Fibroblast of skin of scalp (primary cell): ENCODE data around the gene SNRNP200.

Experiments used
- DNase-seq: peaks from one replicate; pipeline ENCODE4 v3.0.0-alpha.2; 2013

Gene SNRNP200

DNA sequence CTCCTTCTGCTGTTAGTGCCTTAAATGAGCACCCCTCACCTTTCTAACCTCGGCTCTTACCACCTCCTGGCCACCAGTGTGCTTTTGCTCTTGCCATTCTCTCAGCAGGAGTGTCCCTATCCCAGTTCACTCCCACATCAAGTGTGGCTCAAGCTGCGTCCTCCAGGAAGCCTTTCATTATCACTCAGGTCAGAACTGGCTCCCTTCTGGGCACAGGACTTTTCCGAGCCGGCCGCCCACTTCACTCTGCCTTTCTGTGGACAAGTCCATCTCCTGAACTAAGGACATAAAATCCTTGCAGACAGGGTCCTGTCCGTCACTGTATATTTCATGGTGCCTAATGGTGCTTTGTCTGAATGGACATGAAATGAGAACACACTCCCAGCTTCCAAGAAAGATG lies 55.2 kb downstream of the SNRNP200 start:
- no peak for DNase-seq

DNA sequence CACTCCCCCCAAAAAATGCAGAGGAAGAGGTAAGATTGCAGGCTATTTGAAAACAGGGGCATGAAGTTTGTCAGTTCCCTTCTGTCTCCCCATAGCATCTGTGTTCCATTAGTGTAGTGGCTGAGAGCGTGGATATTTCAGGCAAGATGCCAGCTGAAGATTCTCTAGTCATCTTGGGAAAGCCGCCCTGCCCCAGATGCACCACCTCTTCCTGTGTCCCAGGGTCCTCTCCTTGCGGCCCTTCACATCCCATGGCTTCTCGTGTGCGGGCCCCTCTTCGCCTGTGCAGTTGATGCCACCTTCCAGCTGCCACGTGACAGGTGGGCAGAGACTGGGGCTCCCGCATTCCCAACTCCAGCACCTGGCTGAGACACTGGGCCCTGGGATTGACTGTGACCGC lies 55.7 kb downstream of the SNRNP200 start:
- peak; percentile 92 for DNase-seq

GRCh38 chr2:96248624-96249023 lies 56.7 kb downstream of the SNRNP200 start:
- no peak for DNase-seq

DNA sequence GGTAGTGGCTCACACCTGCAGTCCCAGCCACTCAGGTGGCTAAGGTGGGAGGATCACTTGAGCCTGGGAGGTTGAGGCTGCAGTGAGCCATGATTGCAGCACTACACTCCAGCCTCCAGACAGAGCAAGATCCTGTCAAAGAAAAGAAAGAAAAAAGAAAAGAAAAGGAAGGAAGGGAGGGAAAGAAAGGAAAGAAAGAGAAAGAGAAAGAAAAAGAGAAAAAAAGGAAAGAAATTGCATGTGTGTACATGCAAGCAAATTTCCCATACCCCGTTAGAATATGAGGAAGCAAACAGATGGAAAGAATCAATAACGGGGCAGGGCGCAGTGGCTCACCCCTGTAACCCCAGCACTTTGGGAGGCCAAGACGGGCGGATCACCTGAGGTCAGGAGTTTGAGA lies 57.5 kb downstream of the SNRNP200 start:
- DNase-seq: no peak

- DNase-seq: no peak
Measured at GRCh38 chr2:96247009-96247408, 58.3 kb downstream of the SNRNP200 start.

DNA sequence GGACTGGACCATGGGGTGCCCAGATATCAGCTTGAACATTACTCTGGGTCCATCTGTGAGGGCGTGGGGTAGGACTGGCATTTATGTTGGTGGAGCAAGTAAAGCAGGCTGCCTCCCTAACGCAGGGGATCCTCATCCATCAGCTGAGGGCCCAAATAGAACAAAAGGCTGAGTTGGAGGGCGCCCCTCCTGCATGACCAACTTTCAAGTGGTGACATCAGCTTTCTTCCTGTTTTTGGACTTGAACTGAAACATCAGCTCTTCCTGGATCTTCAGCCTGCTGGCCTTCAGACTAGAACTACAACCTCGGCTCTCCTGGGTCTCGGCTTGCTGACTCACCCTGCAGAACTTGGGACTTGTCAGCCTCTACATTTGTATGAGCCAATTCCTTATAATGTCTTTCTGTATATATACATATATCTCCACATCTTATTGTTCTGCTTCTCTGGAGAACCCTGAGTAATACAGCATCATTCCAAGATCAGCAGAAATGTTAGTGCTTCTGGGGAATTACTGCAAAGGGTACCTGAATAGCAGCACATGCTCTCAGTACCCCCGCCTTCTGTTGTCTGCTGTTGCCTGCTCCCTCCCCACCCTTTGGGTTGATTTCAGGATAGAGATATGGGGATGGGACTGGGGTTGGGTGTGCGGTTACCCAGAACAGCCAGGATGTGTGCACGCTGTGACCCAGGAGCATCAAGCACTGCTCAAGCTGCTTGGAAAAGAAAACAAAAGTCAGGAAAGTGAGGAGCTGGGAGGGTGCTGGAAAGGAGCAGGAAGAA lies 59.5 kb downstream of the SNRNP200 start:
- peak; percentile 46 for DNase-seq

GRCh38 chr2:96243843-96244242 lies 61.5 kb downstream of the SNRNP200 start:
- DNase-seq: no peak

- peak; percentile 22 for DNase-seq
Measured at GRCh38 chr2:96241900-96242611, 63.3 kb downstream of the SNRNP200 start.

DNA sequence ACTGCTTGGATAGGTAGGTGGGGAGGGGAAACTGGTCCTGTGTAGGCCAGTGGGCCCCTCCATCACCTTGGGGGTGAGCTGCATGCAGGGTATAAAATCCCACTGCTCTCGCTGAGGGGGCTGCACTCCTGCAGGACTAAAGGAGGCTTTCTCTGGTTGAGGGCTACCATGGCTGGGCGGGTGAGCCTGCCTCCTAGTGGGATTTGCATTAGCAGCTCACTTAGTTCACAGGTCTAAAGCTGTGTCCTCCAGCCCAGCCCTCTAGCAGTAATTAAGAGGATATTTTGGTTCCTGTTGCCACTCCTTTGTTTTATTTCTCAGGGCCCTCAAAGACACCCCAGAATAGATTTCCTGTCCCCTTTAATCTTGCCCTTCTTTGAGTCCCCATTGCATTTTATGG lies 64.1 kb downstream of the SNRNP200 start:
- DNase-seq: no peak

DNA sequence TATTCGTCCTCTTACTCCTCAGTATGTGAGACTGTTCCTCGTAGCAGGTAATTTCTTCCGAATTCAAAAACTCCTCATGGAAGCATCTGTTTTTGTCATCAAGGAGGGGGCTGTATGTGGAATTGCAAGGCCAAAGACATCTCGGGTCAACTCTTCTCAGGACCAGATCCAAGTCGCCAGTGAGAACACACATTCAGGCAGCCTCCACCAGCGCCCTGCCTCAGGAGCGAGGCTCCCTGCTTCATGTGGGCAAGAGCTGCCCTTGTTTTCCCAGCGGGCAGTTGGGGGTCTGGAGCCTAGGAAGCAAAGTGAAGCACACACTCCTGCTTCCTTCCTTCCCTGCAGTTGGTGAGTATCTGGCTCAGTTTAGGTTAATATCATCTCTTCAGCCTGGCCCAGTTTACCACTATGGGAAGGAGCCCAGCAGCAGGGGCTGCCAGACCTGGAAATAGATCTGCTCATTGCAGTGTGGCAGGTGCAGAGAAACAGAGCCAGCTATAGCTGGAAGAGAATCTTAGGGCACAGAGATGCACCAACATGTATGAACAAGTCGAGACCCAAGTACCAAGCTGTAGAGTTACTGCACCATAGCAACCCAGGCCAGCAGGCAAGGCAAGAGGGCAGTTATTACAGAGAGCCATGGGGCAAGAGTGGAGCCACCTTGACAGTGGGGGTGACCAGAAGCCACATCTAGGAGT lies 64.9 kb downstream of the SNRNP200 start:
- no peak for DNase-seq

DNA sequence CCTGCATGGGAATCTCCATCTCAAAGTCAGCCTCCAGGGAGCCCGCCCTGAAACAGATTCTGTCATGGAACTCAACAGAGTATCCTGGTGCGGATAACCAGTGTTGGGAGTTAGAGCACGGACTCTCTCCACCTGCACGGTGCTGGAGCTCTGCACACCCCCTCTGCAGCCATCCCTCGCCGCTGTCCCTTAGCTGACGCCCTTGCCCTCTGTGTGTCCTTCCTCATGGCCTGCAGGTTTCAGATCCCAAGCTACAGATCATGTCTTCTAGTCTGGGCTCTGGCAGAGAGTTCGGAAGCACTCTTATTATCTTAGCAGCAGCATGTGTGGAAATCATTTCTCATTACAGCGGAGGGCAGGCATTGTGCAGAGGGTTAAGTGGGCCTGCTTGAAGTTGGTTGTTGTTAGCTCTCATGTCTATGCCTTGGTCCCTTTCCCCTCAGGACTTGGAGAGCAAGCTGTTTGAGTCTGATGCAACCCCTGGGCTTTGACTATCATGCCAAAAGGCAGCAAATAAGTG lies 65.5 kb downstream of the SNRNP200 start:
- DNase-seq: no peak

GRCh38 chr2:96239091-96239490 lies 66.3 kb downstream of the SNRNP200 start:
- DNase-seq: no peak

GRCh38 chr2:96238266-96238665 lies 67.1 kb downstream of the SNRNP200 start:
- DNase-seq: no peak

GRCh38 chr2:96236882-96237281 lies 68.5 kb downstream of the SNRNP200 start:
- DNase-seq: no peak

DNA sequence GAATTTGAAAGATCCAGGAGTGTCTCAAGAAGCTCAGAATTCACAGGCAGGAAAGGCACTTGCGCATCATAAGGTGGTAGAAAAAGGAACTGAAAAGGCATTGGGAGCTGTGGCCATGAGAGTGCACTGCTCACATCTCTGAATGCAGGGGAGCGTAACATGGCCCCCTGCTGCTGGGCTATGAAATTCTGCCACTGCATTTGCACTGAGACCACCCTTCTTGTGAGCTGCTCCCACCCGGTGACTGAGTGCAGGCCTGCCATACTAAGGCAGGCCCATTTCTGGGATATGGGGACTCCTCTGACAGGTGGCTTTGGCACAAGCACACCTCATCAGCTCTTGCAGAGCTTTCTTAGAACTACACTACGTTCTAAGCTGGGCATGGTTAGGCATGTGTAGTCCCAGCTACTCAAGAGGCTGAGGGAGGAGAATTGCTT lies 71.4 kb downstream of the SNRNP200 start:
- no peak for DNase-seq

- no peak for DNase-seq
Measured at GRCh38 chr2:96233436-96233835, 71.9 kb downstream of the SNRNP200 start.

GRCh38 chr2:96231316-96231715 lies 74.0 kb downstream of the SNRNP200 start:
- no peak for DNase-seq

DNA sequence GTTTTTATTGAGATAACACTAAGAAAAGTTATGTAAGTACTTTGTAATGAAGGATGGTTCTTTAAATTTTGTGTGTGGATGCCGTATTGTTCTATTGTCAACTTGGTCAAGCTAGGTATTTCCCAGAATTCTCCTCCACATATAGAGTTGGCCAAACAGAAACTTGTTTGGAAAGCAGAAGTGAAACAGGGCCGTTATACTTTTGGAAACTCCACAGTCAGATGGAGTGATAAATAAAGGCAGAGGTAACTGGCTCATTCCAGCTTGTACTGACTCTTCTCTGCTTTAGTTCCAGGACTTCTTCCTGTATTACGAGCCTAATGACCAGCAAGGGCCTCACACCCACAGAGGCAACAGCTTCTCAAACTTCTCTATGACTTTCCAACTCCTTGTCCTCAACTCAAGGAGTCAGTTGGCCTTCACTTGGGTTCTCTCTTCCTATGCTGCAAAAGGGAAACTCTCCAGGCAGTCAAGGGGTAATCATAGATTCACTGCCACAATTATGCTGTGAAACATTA lies 80.3 kb downstream of the SNRNP200 start:
- DNase-seq: no peak
